GM12878 (cell line): ENCODE results near the gene DNAJB14. TPM values are rescaled to one million over a fixed set of nuclear protein-coding genes. Genes with fewer than 3 reads are reported as not detected.

ENCODE experiments used
- BCL3 ChIP-seq: IDR thresholded peaks from 2 replicates; pipeline ENCODE4 v1.6.1; 2011; ENCODE audit warnings: borderline replicate concordance, low read depth, mild to moderate bottlenecking, moderate library complexity, low read length; ENCODE audit not compliant: insufficient read depth, poor library complexity, severe bottlenecking
- KLF5 ChIP-seq: fragments of 450-650 bp; IDR thresholded peaks from 2 replicates; pipeline ENCODE4 v1.6.1; 2014; ENCODE audit warnings: mild to moderate bottlenecking; ENCODE audit not compliant: partially characterized antibody
- LARP7 ChIP-seq: fragments of 450-650 bp; IDR thresholded peaks from 2 replicates; pipeline ENCODE4 v1.6.1; 2017; ENCODE audit warnings: mild to moderate bottlenecking
- NR2C2 ChIP-seq: IDR thresholded peaks from 2 replicates; pipeline ENCODE4 v1.6.1; 2011; ENCODE audit warnings: borderline replicate concordance, low read depth; ENCODE audit not compliant: control insufficient read depth, insufficient read length
- PRDM15 ChIP-seq: fragments of 450-650 bp; formaldehyde crosslinking; IDR thresholded peaks from 2 replicates; pipeline ENCODE4 v1.4.0; 2020; ENCODE audit warnings: mild to moderate bottlenecking, moderate library complexity
- RAD21 ChIP-seq: IDR thresholded peaks from 2 replicates; pipeline ENCODE4 v1.6.1; 2011; ENCODE audit warnings: mild to moderate bottlenecking, low read depth, low read length, moderate library complexity; ENCODE audit not compliant: insufficient read depth
- TCF3 ChIP-seq: IDR thresholded peaks from 2 replicates; pipeline ENCODE4 v1.6.1; 2012; ENCODE audit warnings: low read depth, mild to moderate bottlenecking, low read length, borderline replicate concordance; ENCODE audit not compliant: insufficient read depth
- ZBTB4 ChIP-seq: fragments of 450-650 bp; formaldehyde crosslinking; IDR thresholded peaks from 2 replicates; pipeline ENCODE4 v1.4.0; 2022; ENCODE audit warnings: mild to moderate bottlenecking, moderate library complexity
- ZNF622 ChIP-seq: fragments of 450-650 bp; IDR thresholded peaks from 2 replicates; pipeline ENCODE4 v1.6.1; 2017; ENCODE audit warnings: mild to moderate bottlenecking, inconsistent platforms
- polyA plus RNA-seq, 11 experiments: library from polyadenylated mRNA; depleted of rRNA in 4 of 11; unstranded in 6 of 11; stranded (reverse) in 5 of 11; fragments of >200 nt; fragmentation: Nextera tagmentation in 4 of 11; fragmentation: Illumina TruSeq in 1 of 11; extraction: Ambion mirVana in 4 of 11; extraction: Trizol in 1 of 11; gene quantifications; 1 replicate in 1 of 11; 2 replicates in 10 of 11; pipeline versions ENCODE4 v1.2.1 to v1.2.3, GENCODE V29; 2011 to 2016; ENCODE audit warnings: inconsistent platforms in 2 of 11, missing spikeins in 2 of 11, low read depth in 1 of 11
- total RNA-seq, 4 experiments: library from RNA; depleted of rRNA in 3 of 4; stranded (reverse); fragments of >200 nt in 3 of 4; fragmentation: Illumina TruSeq in 1 of 4; extraction: Trizol in 1 of 4; gene quantifications; 2 replicates each; pipeline versions ENCODE4 v1.2.1 to v1.2.3, GENCODE V29; 2013 to 2021
- TF ChIP-seq, protein P1 (sequence below): IDR thresholded peaks from 2 replicates; pipeline ENCODE4 v1.6.1; 2012; ENCODE audit warnings: low read length, inconsistent platforms
- TF ChIP-seq, protein P2 (sequence below): IDR thresholded peaks from 2 replicates; pipeline ENCODE4 v1.6.1; 2012; ENCODE audit warnings: low read depth, low read length, improper control_type of control experiment
- TF ChIP-seq, protein P3 (sequence below): fragments of 450-650 bp; formaldehyde crosslinking; IDR thresholded peaks from 2 replicates; pipeline ENCODE4 v1.5.0; 2022; ENCODE audit warnings: mild to moderate bottlenecking, missing genetic modification characterization

The DNAJB14 gene
- total and polyA plus RNA-seq, 10 of the 15 experiments (the other 5 are each of a cell fraction or from before 2014, with no cell fraction given), result 9.5 to 49.2 (median 27.8) TPM

DNA sequence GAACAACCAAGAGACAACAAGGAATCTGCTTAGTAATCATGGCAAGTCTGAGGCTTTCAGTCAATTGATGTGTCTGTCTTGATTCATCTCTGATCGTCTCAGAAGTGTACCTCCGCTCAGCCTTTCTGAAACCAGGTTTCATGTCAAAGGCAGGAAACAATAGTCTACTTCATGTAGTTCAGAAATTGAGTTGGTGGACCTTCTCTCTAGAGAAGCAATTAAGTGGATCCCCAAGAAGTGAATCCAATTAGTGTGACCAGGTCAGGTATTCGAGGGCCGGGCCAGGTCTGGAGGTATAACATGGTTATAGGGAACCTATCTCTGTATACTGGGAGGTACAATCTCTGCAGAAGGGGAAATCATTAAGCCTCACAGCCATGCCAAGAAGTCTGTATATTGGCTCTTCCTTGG, 97.8 kb downstream of the DNAJB14 start (continued):
- no peak for TF ChIP-seq PRDM15 (CRISPR knock-in tag)
- TF ChIP-seq, protein P1, sequence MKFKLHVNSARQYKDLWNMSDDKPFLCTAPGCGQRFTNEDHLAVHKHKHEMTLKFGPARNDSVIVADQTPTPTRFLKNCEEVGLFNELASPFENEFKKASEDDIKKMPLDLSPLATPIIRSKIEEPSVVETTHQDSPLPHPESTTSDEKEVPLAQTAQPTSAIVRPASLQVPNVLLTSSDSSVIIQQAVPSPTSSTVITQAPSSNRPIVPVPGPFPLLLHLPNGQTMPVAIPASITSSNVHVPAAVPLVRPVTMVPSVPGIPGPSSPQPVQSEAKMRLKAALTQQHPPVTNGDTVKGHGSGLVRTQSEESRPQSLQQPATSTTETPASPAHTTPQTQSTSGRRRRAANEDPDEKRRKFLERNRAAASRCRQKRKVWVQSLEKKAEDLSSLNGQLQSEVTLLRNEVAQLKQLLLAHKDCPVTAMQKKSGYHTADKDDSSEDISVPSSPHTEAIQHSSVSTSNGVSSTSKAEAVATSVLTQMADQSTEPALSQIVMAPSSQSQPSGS, result peak; percentile 56; the same call in 1 of the 2 replicates
- TF ChIP-seq LARP7, result no peak
- TF ChIP-seq ZNF622, result no peak
- no peak for TF ChIP-seq TCF3
- TF ChIP-seq RAD21, result no peak
- no peak for TF ChIP-seq KLF5
- TF ChIP-seq, protein P2, sequence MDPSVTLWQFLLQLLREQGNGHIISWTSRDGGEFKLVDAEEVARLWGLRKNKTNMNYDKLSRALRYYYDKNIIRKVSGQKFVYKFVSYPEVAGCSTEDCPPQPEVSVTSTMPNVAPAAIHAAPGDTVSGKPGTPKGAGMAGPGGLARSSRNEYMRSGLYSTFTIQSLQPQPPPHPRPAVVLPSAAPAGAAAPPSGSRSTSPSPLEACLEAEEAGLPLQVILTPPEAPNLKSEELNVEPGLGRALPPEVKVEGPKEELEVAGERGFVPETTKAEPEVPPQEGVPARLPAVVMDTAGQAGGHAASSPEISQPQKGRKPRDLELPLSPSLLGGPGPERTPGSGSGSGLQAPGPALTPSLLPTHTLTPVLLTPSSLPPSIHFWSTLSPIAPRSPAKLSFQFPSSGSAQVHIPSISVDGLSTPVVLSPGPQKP, result no peak
- TF ChIP-seq, protein P3, sequence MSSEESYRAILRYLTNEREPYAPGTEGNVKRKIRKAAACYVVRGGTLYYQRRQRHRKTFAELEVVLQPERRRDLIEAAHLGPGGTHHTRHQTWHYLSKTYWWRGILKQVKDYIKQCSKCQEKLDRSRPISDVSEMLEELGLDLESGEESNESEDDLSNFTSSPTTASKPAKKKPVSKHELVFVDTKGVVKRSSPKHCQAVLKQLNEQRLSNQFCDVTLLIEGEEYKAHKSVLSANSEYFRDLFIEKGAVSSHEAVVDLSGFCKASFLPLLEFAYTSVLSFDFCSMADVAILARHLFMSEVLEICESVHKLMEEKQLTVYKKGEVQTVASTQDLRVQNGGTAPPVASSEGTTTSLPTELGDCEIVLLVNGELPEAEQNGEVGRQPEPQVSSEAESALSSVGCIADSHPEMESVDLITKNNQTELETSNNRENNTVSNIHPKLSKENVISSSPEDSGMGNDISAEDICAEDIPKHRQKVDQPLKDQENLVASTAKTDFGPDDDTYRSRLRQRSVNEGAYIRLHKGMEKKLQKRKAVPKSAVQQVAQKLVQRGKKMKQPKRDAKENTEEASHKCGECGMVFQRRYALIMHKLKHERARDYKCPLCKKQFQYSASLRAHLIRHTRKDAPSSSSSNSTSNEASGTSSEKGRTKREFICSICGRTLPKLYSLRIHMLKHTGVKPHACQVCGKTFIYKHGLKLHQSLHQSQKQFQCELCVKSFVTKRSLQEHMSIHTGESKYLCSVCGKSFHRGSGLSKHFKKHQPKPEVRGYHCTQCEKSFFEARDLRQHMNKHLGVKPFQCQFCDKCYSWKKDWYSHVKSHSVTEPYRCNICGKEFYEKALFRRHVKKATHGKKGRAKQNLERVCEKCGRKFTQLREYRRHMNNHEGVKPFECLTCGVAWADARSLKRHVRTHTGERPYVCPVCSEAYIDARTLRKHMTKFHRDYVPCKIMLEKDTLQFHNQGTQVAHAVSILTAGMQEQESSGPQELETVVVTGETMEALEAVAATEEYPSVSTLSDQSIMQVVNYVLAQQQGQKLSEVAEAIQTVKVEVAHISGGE, result no peak
- no peak for TF ChIP-seq ZBTB4 (CRISPR knock-in tag)
- no peak for TF ChIP-seq BCL3
- no peak for TF ChIP-seq NR2C2
